ENCODE measurements around the gene SPANXN4. TPM values are rescaled to one million over a fixed set of nuclear protein-coding genes. Genes with fewer than 3 reads are reported as not detected.

The SPANXN4 gene
- total RNA-seq, 1 experiment from 2014 or later = not detected

GRCh38 chrX:143027275-143027674 is 1.5 kb downstream of the SPANXN4 start:
- no TSS peak for BruUV-seq (replicated peaks)
- ATAC-seq = no peak

More at GRCh38 chrX:143027275-143027674, 1.5 kb downstream of the SPANXN4 start:
- no peak overlapping the region for H3K9ac ChIP-seq (ENCODE audit: low read length)
- no peaks in the 10 kb centered on the region for H3K9me2 ChIP-seq (ENCODE audit: insufficient read depth)
- no peak for TF ChIP-seq CBX3 (IDR thresholded peaks at IDR 0.05; ENCODE audit: low read depth)
- no peak for TF ChIP-seq POLR2AphosphoS5 (IDR thresholded peaks at IDR 0.05; ENCODE audit: low read depth, low read length)
- no peak for TF ChIP-seq EGR1 (IDR thresholded peaks at IDR 0.05; ENCODE audit: low read depth)
- no peak for TF ChIP-seq REST (IDR thresholded peaks at IDR 0.05; ENCODE audit: low read depth)
- TF ChIP-seq EZH2 (IDR thresholded peaks at IDR 0.05) = no peak
- TF ChIP-seq SRF (IDR thresholded peaks at IDR 0.05; ENCODE audit: low read depth) = no peak
- RAD21 ChIA-PET (ENCODE audit: low non-redundant PET in 1 of 2, low total read pairs in 2 of 2, uncharacterized antibody in 2 of 2, unreplicated experiment in 2 of 2) = no interaction called here
- no peak overlapping the region for H3K27ac ChIP-seq (ENCODE audit: low read depth, low read length)
- H3K79me2 ChIP-seq (ENCODE audit: insufficient read depth, low read length) = no peaks in the 10 kb centered on the region
- no peaks in the 10 kb centered on the region for H3K27me3 ChIP-seq (ENCODE audit: insufficient read depth, low read length)
- intact Hi-C loops (cut with micrococcal nuclease) = no loop called here
- no peak for DNase-seq (ENCODE audit: low read depth, low spot score)
- H2AFZ ChIP-seq (ENCODE audit: low read depth, low read length, poor library complexity, severe bottlenecking) = no peak overlapping the region
- no peaks in the 10 kb centered on the region for H3K36me3 ChIP-seq (ENCODE audit: control insufficient read depth in 1 of 2, insufficient read depth in 2 of 2, low read length in 2 of 2)
- H3K9me3 ChIP-seq (ENCODE audit: control insufficient read depth in 1 of 2, insufficient read depth in 1 of 2, low read depth in 1 of 2, low read length in 2 of 2) = no peaks in the 10 kb centered on the region
- no peak overlapping the region for H3K4me3 ChIP-seq (replicated peaks in 1 of 2; ENCODE audit: low read depth in 1 of 2, low read length in 2 of 2)
- H4K20me1 ChIP-seq (ENCODE audit: insufficient read depth) = no peaks in the 10 kb centered on the region
- POLR2A ChIA-PET = no interaction called here
- H3K4me2 ChIP-seq (ENCODE audit: low read length) = no peak overlapping the region
- CTCF ChIA-PET = no interaction called here
- H3K4me1 ChIP-seq (ENCODE audit: control insufficient read depth in 1 of 2, insufficient read depth in 2 of 2, low read length in 2 of 2) = no peaks in the 10 kb centered on the region
